Measurements from ENCODE around the gene AURKA. TPM values are rescaled to one million over a fixed set of nuclear protein-coding genes. Genes with fewer than 3 reads are reported as not detected.
A peak's percentile ranks its signal among the peaks of the same experiment; 100 is the strongest.

AURKA gene
- total and polyA plus RNA-seq, 9 of the 15 experiments (the other 6 are each of a cell fraction or from before 2014, with no cell fraction given), result 72.7 to 162 (median 113) TPM

GRCh38 chr20:56411759-56412472 lies 19.9 kb upstream of the AURKA start, which contains the start of gene CASS4 (continued):
- TF ChIP-seq ZBTB40 (IDR thresholded peaks at IDR 0.05), result peak; percentile 56; the same call in 1 of the 2 replicates
- no peak for TF ChIP-seq ZBTB40 (CRISPR knock-in tag; IDR thresholded peaks at IDR 0.05)
- TF ChIP-seq NR4A1 (CRISPR knock-in tag; IDR thresholded peaks at IDR 0.05), result no peak
- TF ChIP-seq NR4A1 (tag; IDR thresholded peaks at IDR 0.05), result peak; percentile 73
- no peak for TF ChIP-seq ZNF586 (CRISPR knock-in tag; conservative IDR thresholded peaks at IDR 0.05)
- no peak for TF ChIP-seq SPI1 (IDR thresholded peaks at IDR 0.05; ENCODE audit: borderline replicate concordance, low read depth, low read length)
- TF ChIP-seq SETDB1 (IDR thresholded peaks at IDR 0.05; ENCODE audit: low read length), result no peak
- TF ChIP-seq, protein P1, sequence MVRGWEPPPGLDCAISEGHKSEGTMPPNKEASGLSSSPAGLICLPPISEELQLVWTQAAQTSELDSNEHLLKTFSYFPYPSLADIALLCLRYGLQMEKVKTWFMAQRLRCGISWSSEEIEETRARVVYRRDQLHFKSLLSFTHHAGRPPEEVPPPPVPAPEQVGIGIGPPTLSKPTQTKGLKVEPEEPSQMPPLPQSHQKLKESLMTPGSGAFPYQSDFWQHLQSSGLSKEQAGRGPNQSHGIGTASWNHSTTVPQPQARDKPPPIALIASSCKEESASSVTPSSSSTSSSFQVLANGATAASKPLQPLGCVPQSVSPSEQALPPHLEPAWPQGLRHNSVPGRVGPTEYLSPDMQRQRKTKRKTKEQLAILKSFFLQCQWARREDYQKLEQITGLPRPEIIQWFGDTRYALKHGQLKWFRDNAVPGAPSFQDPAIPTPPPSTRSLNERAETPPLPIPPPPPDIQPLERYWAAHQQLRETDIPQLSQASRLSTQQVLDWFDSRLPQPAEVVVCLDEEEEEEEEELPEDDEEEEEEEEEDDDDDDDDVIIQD (CRISPR knock-in tag; IDR thresholded peaks at IDR 0.05), result no peak
- peak; percentile 96 for TF ChIP-seq GATA2 (CRISPR knock-in tag; IDR thresholded peaks at IDR 0.05)
- TF ChIP-seq MTA3 (IDR thresholded peaks at IDR 0.05; ENCODE audit: borderline replicate concordance), result peak; percentile 92
- peak; percentile 63; the same call in 1 of the 2 replicates for TF ChIP-seq ZNF24 (IDR thresholded peaks at IDR 0.05)
- TF ChIP-seq, protein P2, sequence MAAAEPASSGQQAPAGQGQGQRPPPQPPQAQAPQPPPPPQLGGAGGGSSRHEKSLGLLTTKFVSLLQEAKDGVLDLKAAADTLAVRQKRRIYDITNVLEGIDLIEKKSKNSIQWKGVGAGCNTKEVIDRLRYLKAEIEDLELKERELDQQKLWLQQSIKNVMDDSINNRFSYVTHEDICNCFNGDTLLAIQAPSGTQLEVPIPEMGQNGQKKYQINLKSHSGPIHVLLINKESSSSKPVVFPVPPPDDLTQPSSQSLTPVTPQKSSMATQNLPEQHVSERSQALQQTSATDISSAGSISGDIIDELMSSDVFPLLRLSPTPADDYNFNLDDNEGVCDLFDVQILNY (CRISPR knock-in tag; IDR thresholded peaks at IDR 0.05), result 0 out of 2 replicates have a peak, but pooled peaks have one; percentile 78
- TF ChIP-seq PTTG1 (tag; IDR thresholded peaks at IDR 0.05; ENCODE audit: low read depth), result no peak
- TF ChIP-seq, protein P3, sequence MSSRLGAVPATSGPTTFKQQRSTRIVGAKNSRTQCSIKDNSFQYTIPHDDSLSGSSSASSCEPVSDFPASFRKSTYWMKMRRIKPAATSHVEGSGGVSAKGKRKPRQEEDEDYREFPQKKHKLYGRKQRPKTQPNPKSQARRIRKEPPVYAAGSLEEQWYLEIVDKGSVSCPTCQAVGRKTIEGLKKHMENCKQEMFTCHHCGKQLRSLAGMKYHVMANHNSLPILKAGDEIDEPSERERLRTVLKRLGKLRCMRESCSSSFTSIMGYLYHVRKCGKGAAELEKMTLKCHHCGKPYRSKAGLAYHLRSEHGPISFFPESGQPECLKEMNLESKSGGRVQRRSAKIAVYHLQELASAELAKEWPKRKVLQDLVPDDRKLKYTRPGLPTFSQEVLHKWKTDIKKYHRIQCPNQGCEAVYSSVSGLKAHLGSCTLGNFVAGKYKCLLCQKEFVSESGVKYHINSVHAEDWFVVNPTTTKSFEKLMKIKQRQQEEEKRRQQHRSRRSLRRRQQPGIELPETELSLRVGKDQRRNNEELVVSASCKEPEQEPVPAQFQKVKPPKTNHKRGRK (tag; IDR thresholded peaks at IDR 0.05), result no peak
- no peak for TF ChIP-seq SIX5 (IDR thresholded peaks at IDR 0.05; ENCODE audit: borderline replicate concordance in 1 of 2, insufficient read depth in 1 of 2, low read depth in 1 of 2, low read length in 2 of 2)

Data from K562 (cell line).